Measurements from ENCODE around the gene GPA33.

The GPA33 gene

GRCh38 chr1:167116174-167116573 lies 26.0 kb upstream of the GPA33 start:
- no peak for DNase-seq

GRCh38 chr1:167115655-167116054 lies 25.5 kb upstream of the GPA33 start:
- DNase-seq, result no peak

- DNase-seq, result no peak
Measured at GRCh38 chr1:167114725-167115124, 24.5 kb upstream of the GPA33 start.

- no peak for DNase-seq
Measured at GRCh38 chr1:167111868-167112709, 21.9 kb upstream of the GPA33 start.

GRCh38 chr1:167110586-167110985 lies 20.4 kb upstream of the GPA33 start:
- no peak for DNase-seq

GRCh38 chr1:167109125-167109524 lies 18.9 kb upstream of the GPA33 start:
- no peak for DNase-seq

- no peak for DNase-seq
Measured at GRCh38 chr1:167107456-167107855, 17.3 kb upstream of the GPA33 start.

- no peak for DNase-seq
Measured at GRCh38 chr1:167106119-167106461, 15.9 kb upstream of the GPA33 start.

- no peak for DNase-seq
Measured at GRCh38 chr1:167105271-167106118, 15.3 kb upstream of the GPA33 start.

- DNase-seq, result no peak
Measured at GRCh38 chr1:167104256-167104633, 14.1 kb upstream of the GPA33 start.

- DNase-seq, result no peak
Measured at GRCh38 chr1:167102906-167103573, 12.9 kb upstream of the GPA33 start.

- no peak for DNase-seq
Measured at GRCh38 chr1:167101754-167102153, 11.6 kb upstream of the GPA33 start.

GRCh38 chr1:167100730-167101129 lies 10.6 kb upstream of the GPA33 start:
- DNase-seq, result no peak

GRCh38 chr1:167099851-167100250 lies 9.7 kb upstream of the GPA33 start:
- no peak for DNase-seq

GRCh38 chr1:167095368-167095767 lies 5.2 kb upstream of the GPA33 start:
- DNase-seq, result no peak

- DNase-seq, result no peak
Measured at GRCh38 chr1:167094690-167095089, 4.5 kb upstream of the GPA33 start.

- DNase-seq, result no peak
Measured at GRCh38 chr1:167093846-167094516, 3.8 kb upstream of the GPA33 start, which contains the start of gene STYXL2. Gene STYXL2 (plus strand): TSS chr1:167094075. CDS start chr1:167094850, 775 bp downstream.

GRCh38 chr1:167092653-167093052 lies 2.5 kb upstream of the GPA33 start:
- no peak for DNase-seq

- no peak for DNase-seq
Measured at GRCh38 chr1:167089939-167090313, 251 bp downstream of the GPA33 start.

- DNase-seq, result no peak
Measured at GRCh38 chr1:167088746-167089417, 1.3 kb downstream of the GPA33 start.

GRCh38 chr1:167086768-167087167 lies 3.4 kb downstream of the GPA33 start:
- no peak for DNase-seq

GRCh38 chr1:167086033-167086432 lies 4.1 kb downstream of the GPA33 start:
- DNase-seq, result no peak
